ENCODE data around the gene MED12L.
A peak's percentile ranks its signal among the peaks of the same experiment; 100 is the strongest.

The MED12L gene

GRCh38 chr3:151432616-151433372, 347.3 kb downstream of the MED12L start:
- no peak for DNase-seq

- no peak for DNase-seq
Measured at GRCh38 chr3:151434151-151434890, 348.9 kb downstream of the MED12L start.

- DNase-seq, result no peak
Measured at GRCh38 chr3:151436675-151437446, 351.4 kb downstream of the MED12L start.

- no peak for DNase-seq
Measured at GRCh38 chr3:151437906-151438305, 352.4 kb downstream of the MED12L start.

- DNase-seq, result no peak
Measured at GRCh38 chr3:151439652-151440125, 354.2 kb downstream of the MED12L start.

- no peak for DNase-seq
Measured at GRCh38 chr3:151440940-151441339, 355.5 kb downstream of the MED12L start.

GRCh38 chr3:151443583-151443982, 358.1 kb downstream of the MED12L start:
- DNase-seq, result no peak

- DNase-seq, result no peak
Measured at GRCh38 chr3:151445273-151446001, 360.0 kb downstream of the MED12L start.

GRCh38 chr3:151446002-151446340, 360.5 kb downstream of the MED12L start:
- DNase-seq, result no peak

- DNase-seq, result no peak
Measured at GRCh38 chr3:151452368-151452767, 366.9 kb downstream of the MED12L start.

GRCh38 chr3:151452841-151453240, 367.4 kb downstream of the MED12L start:
- no peak for DNase-seq

- no peak for DNase-seq
Measured at GRCh38 chr3:151456065-151456464, 370.6 kb downstream of the MED12L start.

GRCh38 chr3:151459358-151459757, 373.9 kb downstream of the MED12L start:
- no peak for DNase-seq

GRCh38 chr3:151460228-151460627, 374.8 kb downstream of the MED12L start:
- DNase-seq, result no peak

GRCh38 chr3:151460774-151461450, 375.4 kb downstream of the MED12L start, which contains the start of gene IGSF10:
Gene IGSF10, minus strand, starts transcription at chr3:151461061. Its CDS starts 2,352 bp downstream, at chr3:151458709.
- no peak for DNase-seq

GRCh38 chr3:151462278-151462780, 376.9 kb downstream of the MED12L start:
- no peak for DNase-seq

- no peak for DNase-seq
Measured at GRCh38 chr3:151462991-151463390, 377.5 kb downstream of the MED12L start.

- DNase-seq, result no peak
Measured at GRCh38 chr3:151467069-151467468, 381.6 kb downstream of the MED12L start.

GRCh38 chr3:151468284-151468917, 382.9 kb downstream of the MED12L start:
- peak; percentile 12 to 38 for DNase-seq

GRCh38 chr3:151476344-151477018, 391.0 kb downstream of the MED12L start:
- DNase-seq, result no peak

Measured in stimulated activated CD4-positive, alpha-beta T cell treated with anti-CD3 and anti-CD28 coated beads, Interleukin-2, amount 100 ng/mL, for 24 hours (primary cell).